ENCODE measurements around the gene HMBS.
"Not testable (repeated sequence)": the region's sequence is repeated elsewhere in the genome, so short reads cannot be mapped to it uniquely, and the experiment has no call there.

- TF ChIP-seq ZNF274 (IDR thresholded peaks at IDR 0.05; ENCODE audit: low read depth, low read length); YY1 (IDR thresholded peaks at IDR 0.05; ENCODE audit: insufficient read depth, insufficient read length): not testable (repeated sequence)
These were observed 54.6 kb downstream of the HMBS start for GRCh38 chr11:119139276-119139675.
